HG03135 (cell line): Measurements from ENCODE around the gene PPP2R2D.
A peak's percentile ranks its signal among the peaks of the same experiment; 100 is the strongest.

Experiments
- ATAC-seq: cut with Tn5 transposase; IDR thresholded peaks from one replicate; pipeline ENCODE4 v1.9.1; 2021; ENCODE audit warnings: mild to moderate bottlenecking, moderate library complexity; ENCODE audit not compliant: unreplicated experiment

The PPP2R2D gene

GRCh38 chr10:131900350-131901152 lies at the start of gene PPP2R2D:
PPP2R2D (plus strand) TSS chr10:131901008; CDS start chr10:131901149, 141 bp downstream.
- peak; percentile 92 for ATAC-seq

DNA sequence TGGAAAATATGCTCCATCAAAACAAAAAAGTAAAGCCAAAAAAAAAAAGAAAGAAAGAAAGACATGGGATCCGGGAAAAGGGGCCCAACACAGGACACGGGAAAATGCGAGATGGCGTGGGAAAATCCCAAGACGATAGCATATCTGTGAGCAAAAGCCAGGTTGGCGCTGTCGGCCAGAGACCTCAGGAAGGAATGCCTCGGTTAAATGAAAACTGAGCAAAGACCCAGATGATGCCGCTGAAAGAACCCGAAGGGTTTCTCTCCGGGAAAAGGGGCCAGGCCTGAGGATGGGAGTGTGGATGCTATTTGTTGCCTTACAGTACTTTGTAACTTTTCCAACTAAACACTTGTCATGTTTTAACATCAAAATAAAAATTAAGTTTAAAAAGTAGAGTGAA lies 49.5 kb upstream of the PPP2R2D start:
- ATAC-seq, result no peak

DNA sequence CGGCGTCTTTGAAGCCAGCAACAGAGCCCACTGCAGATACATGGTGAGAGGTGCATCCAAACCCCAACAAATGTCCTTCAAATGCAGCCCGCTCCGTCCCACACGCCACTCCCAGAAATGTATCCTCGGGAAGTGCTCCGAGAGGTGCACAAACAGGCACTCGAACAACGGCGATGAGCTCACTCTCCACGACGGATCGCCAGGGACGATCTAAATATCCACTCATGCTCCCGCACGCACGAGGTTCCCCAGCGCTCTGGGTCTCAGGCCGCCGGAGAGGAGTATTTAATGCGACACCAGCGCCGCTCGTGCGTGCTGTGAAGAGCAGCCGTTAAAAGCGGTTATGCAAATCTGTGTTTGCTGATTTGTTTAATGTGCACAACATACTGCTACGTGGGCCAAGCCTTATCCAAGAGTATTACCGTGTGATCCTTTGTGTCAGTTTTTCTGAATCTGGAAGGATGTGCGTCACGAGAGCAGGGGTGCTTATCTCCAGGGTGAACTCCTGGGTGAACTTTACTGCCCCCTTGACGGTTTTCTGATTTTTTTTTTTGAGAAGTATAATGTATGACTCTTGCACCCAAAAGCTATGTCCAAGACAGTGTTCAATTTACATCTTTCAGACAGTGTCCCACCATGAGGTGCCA lies 48.5 kb upstream of the PPP2R2D start:
- no peak for ATAC-seq

- ATAC-seq, result no peak
These were observed 47.8 kb upstream of the PPP2R2D start for GRCh38 chr10:131852823-131853609.

- no peak for ATAC-seq
These were observed 47.2 kb upstream of the PPP2R2D start for GRCh38 chr10:131853610-131853964.

DNA sequence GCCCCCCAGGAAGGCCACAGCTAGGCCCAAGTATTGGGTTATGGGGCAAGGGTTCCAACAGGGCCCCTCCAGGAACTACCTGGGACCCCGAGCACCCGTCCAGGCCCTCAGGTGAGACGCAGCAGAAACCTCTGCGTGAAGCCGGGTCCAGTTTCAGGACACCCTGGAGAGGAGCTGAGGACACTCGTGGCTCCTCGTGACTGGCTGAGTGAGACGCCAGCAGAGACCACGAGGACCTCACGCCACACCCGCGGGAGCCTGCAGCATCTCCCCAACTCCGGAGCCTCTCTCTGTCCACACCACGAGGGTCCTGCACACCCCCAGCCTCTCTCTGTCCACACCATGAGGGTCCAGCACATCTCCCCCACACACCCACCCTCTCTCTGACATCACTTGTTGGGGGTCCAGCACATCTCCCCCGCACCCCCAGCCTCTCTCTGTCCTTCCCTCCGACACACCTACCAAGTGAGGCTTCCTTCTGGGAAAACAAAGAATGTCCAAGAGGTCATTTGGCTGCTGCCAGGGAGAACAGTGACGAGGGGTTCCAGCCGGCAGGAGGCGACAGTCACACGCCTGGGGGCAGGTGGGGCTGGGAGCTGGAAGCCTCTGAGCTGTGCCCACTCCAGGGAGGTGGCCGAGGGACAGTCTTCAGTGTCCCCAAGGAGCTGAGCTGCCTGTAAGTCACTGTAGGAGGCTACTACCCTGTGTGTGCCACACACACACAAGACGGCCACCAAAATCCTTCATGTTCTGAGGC lies 46.1 kb upstream of the PPP2R2D start:
- ATAC-seq, result no peak

- no peak for ATAC-seq
These were observed 45.1 kb upstream of the PPP2R2D start for GRCh38 chr10:131855461-131856401.

DNA sequence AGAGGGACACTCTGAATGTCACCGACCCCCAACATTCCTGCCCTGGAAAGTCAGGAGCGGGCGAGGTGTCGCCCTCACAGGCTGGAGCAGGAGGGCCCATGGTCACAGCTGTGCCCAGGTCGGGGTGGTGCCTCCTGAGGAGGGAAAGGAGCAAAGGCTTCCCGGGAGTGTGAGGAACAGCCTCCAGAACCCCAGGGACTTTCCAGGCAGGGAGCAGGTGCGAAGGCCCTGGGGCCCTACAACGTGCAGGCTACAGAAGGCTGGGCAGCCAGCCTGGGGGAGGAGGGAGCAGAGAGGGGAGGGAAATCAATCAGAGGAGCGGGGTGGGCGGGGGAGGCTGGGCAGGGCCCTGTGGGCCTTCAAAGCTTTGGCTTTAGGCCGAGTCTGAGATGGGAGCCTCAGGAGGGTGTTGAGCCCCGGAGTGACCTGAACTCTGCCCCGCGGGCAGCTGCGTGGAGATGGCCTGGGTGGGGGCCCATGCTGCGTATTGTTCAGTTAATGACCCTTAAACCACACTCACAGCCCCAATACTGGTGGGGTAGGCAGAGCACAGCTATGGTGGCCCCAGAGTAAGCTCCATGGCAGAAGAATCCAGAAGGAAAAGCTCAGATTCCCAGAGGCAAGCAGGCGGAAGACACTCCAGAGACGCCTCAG lies 44.2 kb upstream of the PPP2R2D start:
- no peak for ATAC-seq

DNA sequence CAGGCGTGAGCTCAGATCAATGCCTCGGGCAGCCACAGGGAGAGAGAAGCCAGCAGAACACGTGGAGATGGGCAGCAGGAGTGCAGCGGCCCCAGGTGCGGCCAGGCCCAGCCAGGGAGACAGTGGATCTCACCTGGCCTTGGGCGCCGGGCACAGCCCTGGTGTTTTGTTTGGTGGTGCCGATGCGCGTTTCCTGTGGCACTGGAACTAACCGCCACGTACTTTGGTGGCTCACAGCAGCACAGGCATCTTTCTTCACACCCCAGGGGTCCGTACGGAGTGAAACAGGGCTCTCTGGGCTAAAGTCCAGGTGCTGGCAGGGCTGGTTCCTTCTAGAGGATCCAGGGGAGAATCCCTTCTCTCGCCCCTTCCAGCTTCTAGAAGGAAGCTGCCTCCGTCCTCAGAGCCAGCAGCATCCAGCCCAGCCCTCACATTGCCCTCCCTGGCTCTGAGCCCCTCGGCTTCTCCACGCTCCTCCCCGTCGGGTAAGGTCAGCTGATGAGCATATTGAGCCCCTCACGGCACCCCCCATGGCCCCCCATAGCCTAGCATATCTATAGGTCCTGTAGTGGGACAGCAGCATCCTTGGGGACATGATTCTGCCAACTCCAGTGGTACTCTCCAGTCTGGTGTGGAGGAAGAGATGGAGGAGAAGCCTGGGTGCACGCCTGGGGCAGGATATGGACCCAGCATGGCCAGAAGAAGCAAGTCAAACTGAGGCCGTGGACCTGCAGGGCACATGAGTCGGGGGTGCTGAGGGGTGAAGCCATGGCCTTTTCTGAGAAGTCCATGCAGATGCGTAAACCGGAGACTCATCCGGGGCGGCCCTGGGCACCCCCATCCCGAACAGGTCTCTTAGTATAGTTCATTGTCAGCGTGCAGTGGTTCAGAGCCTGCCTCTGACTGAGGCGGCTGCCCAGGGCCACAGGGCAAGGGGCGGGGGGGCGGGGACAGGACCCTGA lies 43.4 kb upstream of the PPP2R2D start:
- no peak for ATAC-seq

DNA sequence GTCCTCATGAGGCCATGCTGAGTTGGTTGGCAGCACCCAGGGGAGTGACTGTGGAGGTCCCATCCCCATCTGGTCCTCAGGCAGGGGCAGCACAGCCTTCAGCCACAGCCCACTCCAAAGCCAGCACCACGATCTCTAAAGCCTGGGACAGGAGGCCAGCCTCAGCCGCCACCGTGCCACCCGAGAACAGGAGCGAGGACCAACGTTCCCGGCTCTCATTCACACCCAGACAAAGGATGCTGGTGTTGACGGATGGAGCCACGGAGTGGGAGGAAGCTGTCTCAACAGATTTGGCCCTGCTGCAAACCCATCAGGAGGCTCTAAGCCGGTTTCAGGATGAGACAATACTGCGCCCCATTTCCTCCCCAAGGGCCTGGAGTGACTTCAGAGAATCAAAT lies 42.7 kb upstream of the PPP2R2D start:
- ATAC-seq, result no peak

- no peak for ATAC-seq
These were observed 42.0 kb upstream of the PPP2R2D start for GRCh38 chr10:131858583-131859340.

DNA sequence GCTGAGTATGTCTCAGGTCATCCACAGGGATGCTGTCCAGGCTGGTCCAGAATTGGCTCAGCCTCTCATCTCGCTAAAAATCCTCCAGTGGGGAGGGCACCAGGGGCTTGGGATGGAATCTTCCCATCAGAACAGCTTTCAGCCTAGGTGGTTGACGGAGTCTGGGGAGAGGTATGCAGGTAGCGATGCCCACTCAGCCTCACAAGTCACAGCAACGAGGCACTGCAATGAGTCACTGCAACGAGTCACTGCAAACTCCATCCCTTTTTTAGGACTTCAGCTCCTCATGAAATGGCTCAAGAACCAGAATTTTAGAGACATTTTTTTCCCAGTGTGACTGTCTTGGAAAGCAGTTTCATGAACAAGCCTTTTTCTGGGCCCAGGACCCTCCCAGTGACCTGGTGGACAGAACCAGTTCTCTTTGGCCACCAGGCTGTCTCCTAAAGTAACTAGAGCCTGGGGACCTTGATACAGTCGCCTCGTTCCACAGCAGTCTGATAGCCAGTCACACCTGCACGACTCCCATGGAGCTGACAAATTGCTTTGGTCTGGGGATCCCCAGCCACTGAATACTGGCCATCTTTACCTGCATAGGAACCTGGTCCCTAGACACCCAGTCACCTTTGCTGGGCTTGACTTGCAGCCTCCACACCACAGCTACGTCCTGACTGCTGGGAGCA lies 41.3 kb upstream of the PPP2R2D start:
- no peak for ATAC-seq

DNA sequence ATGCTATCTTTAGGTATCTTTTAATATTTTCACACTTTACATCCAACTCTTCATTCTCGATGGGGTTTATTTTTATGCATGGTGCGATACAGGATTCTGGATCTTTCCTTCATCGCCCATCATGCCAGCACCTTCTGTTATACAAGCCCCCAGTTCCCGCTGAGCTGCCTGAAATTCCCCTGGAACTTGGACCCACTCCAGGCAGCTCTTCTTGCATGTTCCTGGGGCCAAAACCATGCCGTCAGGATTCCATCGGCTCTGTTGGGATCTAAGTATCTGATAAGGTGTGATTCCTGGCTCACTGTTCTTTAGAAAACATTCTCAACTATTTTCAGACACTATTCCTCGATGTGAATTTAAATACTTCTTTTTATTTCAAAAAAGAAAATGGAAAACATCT lies 40.5 kb upstream of the PPP2R2D start:
- ATAC-seq, result no peak

DNA sequence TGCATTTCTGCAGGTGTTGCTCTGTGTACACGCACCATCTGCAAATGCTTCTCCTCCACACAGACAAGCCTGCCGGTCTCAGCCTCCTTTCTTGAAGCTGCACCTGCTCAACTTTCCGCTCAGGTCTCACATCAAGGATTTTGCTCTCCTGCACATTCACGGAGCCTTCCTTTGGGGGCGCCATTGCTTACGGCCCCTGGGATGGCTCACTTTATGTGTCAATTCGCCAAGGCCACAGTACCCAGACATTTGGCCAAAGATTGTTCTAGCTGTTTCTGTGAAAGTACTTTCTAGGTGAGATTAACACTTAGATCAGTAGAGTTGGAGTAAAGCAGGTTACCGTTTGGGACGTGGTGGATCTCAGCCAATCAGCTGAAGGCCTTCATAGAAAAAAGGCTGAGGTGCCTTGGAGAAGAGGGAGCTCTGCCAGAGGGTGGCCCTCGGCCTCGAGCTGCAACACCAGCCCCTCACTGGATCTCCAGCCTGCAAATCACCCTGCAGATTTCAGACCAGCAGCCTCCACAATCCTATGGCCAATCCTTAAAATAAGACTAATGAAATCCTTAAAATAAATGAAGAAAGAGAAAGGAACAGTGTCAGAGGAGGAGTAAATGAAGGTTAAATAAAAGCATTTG lies 39.9 kb upstream of the PPP2R2D start:
- ATAC-seq, result no peak

GRCh38 chr10:131862548-131862947 lies 38.3 kb upstream of the PPP2R2D start:
- ATAC-seq, result no peak

- no peak for ATAC-seq
These were observed 35.4 kb upstream of the PPP2R2D start for GRCh38 chr10:131865223-131865917.
